ENCODE measurements around the gene FUT1. TPM values are rescaled to one million over a fixed set of nuclear protein-coding genes. Genes with fewer than 3 reads are reported as not detected.
"Not testable (repeated sequence)": the region's sequence is repeated elsewhere in the genome, so short reads cannot be mapped to it uniquely, and the experiment has no call there.

Gene FUT1
- total RNA-seq, 1 experiment from 2014 or later = not detected

DNA sequence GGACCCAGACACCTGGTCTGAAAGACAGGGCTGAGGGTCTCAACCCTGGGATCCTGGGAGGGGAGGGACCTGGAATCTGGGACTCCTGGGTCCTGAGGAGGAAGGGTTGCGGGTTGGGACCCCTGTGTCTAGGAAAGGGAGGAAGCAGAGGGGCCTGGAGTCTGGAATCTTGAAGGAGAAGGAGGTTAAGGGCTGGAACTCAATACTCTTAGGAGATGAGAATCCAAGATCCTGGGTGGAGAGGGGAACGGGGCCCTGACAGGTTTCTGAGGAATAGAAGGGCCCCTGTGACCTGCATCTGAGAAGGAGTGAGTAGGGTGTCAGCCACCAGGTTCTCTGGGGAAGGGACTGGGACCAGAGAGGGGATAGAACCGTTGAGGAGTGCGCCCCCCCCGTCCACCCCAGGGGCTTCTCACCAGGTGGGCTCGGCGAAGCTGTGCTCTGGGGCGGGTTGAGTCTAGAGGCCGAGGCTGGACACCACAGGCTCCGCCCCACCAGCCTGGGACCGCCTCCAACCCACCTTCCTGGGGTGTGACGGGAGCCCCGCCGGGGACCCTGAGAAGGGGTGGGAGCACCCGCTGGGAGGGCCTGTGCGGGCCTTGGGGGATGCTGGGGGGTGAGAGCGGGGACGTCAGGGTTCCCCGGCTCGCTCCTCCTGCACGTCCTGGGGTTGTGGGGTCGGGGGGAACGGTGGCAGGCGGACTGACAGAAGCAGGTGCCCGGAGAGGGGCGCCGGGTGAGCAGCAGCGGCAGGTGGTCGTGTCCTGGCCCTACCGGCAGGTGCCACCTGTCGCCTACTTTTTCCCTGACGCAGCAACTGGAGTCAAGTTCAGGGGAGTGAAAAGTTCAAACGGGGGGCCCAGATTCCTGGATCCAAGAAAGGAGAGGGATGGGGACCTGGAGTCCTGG, 32.9 kb downstream of the FUT1 start, which contains the start of gene MAMSTR:
TSS of gene MAMSTR (minus strand) at position 463 of the 909 bp plus-strand sequence. CDS start 694 bp downstream, outside the sequence.
- Histone ChIP-seq H3K9me3 (replicated peaks) (no peaks in the 10 kb centered on the region), H3K27me3 (no peaks in the 10 kb centered on the region), H3K36me3 (peaks cover 16% of the 10 kb centered on the region), H3K4me3 (peak within 1 kb of the TSS; percentile 68), H3K4me1 (peaks cover under 1% of the 10 kb centered on the region; the same call in 1 of the 2 replicates), H3K27ac (peak within 1 kb of the TSS; percentile 97)
- DNase-seq = peak; percentile 98 to 99

DNA sequence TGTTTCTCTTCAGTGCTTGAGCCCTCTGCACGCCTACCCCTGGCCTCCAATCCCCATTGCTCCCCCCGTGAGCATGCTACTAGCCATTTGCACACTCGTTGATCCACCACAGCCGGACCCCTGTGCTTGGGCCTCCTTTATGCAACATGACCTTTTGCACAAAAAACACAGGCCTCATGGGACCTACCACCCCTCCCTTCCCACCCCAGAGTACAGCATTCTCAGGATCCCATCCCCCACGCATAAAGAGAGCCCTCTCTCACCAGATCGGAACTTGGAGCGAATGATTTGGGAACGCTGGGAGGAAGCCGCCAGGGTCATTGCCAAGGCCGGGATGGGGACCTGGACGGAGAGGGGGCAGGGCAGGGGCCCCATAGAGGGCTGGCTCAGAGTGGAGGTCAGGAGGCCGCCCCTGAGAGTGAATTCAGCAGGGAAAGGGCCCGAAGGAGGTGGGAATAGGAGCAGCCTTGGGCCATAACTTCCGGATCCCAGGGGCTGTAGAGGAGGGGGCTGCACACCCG, 33.7 kb downstream of the FUT1 start:
- peak overlapping the region; percentile 97 for H3K27ac ChIP-seq
- H3K9me3 ChIP-seq (replicated peaks) = no peaks in the 10 kb centered on the region
- no peaks in the 10 kb centered on the region for H3K27me3 ChIP-seq
- peak; percentile 43 to 55 for DNase-seq
- peaks cover 21% of the 10 kb centered on the region for H3K36me3 ChIP-seq
- no peaks in the 10 kb centered on the region for H3K4me1 ChIP-seq
- H3K4me3 ChIP-seq = peak overlapping the region; percentile 68

DNA sequence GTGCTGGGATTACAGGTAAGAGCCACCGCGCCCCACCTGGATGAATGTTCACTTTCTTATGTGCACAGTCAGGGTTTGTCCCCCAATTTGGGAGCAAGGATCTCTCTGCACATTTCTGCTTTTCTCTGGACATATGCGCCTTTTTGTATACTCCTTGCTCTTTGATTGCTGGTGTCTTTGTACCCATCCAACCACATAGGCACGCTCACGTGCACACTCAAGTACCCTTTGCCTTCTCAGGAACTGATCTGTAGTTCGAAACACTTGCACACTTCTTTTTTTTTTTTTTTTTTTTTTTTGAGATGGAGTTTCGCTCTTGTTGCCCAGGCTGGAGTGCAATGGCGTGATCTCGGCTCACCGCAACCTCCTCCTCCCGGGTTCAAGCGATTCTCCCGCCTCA, 34.3 kb downstream of the FUT1 start:
- not testable (repeated sequence) for H3K27ac ChIP-seq; H3K27me3 ChIP-seq; H3K4me1 ChIP-seq; H3K9me3 ChIP-seq (replicated peaks); DNase-seq
- H3K36me3 ChIP-seq = peaks cover 28% of the 10 kb centered on the region
- peak overlapping the region; percentile 68 for H3K4me3 ChIP-seq

DNA sequence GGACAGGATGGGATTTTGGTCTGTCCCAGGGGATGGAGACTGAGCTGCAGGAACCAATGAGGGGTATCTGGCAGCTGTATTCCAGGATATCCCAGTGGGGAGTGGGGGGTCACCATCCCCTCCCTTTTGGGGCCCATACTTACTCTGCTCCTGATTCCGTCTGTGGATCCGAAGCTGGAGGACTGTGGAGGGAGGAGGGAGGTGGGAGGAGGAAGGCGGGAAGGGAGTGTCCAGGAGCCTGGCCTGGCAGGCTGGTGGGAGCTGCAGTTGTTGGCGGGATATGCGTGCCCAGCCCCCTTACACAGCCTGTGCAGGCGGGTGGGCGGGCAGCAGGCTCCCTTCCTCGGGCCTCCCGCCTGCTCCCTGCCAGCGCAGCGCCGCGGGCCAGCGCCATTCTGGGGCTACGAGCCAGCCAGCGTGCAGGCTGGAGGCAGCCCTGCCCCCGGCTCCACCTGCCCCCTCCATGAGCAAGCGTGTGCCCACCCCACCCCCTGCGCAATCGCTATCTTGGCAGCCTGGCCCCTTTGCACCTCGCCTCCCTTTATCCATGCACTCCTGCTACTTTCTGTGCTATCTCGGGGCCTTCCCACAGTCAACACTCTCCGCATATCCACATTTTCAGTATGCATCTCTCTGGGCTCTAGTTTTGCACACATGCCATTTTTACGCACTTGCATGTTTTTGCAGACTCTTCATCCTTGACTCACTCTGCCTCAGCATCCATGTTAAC, 35.7 kb downstream of the FUT1 start:
- no peak overlapping the region for H3K4me3 ChIP-seq
- H3K9me3 ChIP-seq (replicated peaks) = no peaks in the 10 kb centered on the region
- H3K27ac ChIP-seq = no peak overlapping the region
- H3K36me3 ChIP-seq = peaks cover 40% of the 10 kb centered on the region
- no peaks in the 10 kb centered on the region for H3K4me1 ChIP-seq
- no peak for DNase-seq
- no peaks in the 10 kb centered on the region for H3K27me3 ChIP-seq

DNA sequence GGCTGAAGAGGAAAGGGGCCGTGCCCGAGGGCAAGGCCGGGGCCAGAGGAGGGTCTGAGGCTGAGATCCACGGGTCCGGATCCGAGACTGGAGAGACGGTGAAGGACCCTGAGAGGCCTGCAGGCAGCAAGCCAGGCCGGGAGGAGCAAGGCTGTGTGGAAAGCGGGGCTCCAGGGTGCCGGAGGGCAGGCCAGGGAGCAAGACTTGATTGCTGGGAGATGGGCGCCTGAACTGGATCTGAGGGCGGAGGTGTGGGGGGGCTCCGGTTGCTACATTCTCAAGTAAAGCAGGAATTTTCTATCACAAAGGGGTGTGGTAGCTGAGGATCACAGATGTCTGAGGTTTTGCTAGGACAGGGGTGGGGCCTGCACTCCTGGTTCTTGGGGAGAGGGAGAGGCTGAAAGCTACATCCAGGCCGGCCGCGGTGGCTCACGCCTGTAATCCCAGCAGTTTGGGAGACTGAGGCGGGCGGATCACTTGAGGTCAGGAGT, 36.7 kb downstream of the FUT1 start:
- no peak for DNase-seq
- H3K4me3 ChIP-seq = no peak overlapping the region
- H3K36me3 ChIP-seq = peaks cover 40% of the 10 kb centered on the region
- H3K4me1 ChIP-seq = no peaks in the 10 kb centered on the region
- H3K27ac ChIP-seq = no peak overlapping the region
- H3K27me3 ChIP-seq = no peaks in the 10 kb centered on the region
- H3K9me3 ChIP-seq (replicated peaks) = no peaks in the 10 kb centered on the region

DNA sequence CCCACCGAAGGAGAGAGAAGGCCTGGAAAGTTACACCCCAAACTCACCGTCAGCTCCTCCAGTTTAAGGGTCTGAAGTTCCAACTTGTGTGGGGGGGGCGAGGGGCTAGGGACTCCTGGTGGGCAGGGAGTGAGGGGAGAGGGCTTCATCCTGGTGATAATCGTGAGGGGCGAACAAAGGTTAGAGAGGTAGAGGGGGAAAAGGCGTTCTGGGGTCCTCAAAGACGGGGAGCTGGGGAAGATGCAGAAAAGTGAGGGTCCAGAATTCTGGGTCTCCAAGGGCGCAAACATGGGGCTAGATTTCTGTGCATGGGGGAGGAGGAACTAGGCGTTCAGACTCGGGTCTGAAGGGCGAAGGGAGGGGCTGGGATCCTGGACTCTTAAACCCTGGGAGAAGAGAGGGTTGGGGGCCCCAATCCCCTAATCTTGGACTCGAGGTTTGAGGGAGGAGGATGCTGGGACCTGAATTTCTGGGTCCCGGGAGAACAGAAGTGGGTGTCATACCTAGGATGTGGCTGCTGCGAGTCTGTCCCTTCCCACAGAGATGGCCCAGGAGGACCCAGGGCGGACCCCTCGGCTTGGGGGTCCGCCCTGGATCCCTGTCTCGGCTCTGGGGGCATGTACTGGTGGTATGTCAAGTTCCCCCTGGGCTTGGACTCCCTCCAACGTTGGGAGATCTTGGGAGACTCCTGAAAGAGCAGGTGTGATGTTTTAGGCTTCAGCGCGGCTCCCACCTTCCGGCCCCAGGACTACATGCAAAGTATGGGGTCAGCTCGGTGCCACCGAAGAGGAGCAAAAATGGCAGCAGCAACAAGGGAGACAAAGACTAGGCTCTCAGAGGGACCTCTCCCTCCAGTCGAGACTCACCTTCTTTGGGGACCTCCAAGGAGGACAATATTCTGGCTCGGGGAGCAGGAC, 37.4 kb downstream of the FUT1 start:
- no peaks in the 10 kb centered on the region for H3K9me3 ChIP-seq (replicated peaks)
- peaks cover 40% of the 10 kb centered on the region for H3K36me3 ChIP-seq
- H3K27me3 ChIP-seq = no peaks in the 10 kb centered on the region
- no peak overlapping the region for H3K27ac ChIP-seq
- no peak overlapping the region for H3K4me3 ChIP-seq
- H3K4me1 ChIP-seq = no peaks in the 10 kb centered on the region
- DNase-seq = no peak

DNA sequence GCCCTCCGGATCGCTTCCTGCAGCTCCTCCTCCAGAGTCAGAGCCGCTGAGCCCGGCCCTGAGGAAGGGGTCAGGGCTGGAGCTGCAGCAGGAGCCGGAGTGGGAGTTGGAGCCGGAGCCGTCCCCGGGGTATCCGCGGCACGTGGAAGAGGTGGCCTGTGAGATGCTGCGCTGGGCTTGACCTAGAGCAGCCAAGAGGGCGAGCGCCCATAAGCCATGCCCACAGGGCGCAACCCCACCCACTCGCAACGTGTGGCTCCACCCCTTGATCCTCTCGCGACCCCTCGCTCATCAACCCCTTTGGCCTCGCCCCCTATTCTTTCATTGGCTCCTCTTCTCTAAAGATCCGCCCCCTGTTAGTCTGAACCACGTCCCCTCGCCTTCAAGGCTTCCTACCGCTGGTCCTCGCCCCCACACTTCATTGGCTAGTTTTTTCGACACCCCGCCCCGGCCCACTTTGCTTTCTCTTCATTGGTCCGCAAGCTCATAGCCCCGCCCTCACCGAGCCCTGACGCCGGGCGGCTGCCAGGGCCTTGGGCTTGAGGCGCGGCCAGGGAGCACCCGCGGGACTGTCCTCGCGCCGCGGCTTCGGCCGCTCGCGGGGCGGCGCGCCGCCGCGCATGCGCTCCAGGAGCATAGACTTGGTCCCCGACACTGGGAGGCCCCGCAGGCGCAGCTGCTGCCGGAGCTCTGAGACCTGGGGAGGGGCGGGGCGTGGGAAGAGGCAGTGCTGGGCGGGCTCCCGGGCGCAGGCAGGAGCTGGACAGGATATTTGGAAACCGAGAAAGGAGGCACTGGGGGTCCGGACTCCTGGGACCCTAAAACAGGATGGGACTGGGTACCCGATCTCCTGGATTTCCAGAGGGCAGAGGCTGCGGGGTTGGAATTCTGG, 38.3 kb downstream of the FUT1 start:
- H3K4me3 ChIP-seq = no peak overlapping the region
- H3K9me3 ChIP-seq (replicated peaks) = no peaks in the 10 kb centered on the region
- no peaks in the 10 kb centered on the region for H3K4me1 ChIP-seq
- no peak overlapping the region for H3K27ac ChIP-seq
- no peaks in the 10 kb centered on the region for H3K27me3 ChIP-seq
- peaks cover 40% of the 10 kb centered on the region for H3K36me3 ChIP-seq
- peak in 1 of 2 experiments; percentile 13 for DNase-seq

DNA sequence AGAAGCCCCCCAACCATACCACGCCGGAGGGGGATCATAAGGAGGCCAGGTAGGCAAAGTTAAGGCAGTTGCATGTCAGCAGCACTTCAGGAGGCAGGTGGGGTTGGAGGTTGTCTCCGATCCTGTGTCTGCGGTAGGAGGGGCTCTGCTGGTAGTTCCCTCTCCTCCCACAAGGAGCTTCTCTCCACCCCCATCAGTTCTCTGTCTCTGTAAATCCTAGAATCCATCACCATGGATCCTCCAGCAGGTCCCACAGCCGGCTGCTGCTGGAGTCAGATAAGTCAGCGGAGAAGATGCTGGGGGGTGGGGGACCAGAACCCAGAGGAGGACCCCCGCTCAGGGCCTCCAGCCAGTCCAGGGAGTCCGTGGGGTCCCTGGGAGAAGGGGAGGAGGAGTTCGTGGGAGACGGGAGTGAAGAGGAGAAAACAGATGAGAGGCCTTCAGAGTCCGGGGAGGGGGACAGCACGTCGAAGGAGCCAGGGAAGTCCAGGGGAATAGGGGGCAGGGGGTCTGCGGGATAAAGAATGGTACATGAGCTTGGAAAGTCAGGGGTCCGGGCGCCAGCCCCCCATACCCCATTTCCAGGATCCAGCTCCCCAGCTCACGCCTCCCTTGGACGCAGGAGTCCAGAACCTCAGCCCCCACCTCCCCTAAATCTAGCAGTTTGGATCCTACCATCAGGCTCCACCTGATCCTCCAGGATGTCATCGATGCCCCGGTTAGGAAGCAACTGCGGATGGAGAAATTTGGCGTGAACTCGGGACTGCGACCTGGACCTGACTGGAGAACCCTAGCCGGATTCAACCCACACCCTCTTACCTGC, 39.2 kb downstream of the FUT1 start:
- Histone ChIP-seq H3K9me3 (replicated peaks) (no peaks in the 10 kb centered on the region), H3K4me1 (no peaks in the 10 kb centered on the region), H3K4me3 (no peak overlapping the region), H3K27ac (no peak overlapping the region), H3K36me3 (peaks cover 40% of the 10 kb centered on the region), H3K27me3 (no peaks in the 10 kb centered on the region)
- no peak for DNase-seq

DNA sequence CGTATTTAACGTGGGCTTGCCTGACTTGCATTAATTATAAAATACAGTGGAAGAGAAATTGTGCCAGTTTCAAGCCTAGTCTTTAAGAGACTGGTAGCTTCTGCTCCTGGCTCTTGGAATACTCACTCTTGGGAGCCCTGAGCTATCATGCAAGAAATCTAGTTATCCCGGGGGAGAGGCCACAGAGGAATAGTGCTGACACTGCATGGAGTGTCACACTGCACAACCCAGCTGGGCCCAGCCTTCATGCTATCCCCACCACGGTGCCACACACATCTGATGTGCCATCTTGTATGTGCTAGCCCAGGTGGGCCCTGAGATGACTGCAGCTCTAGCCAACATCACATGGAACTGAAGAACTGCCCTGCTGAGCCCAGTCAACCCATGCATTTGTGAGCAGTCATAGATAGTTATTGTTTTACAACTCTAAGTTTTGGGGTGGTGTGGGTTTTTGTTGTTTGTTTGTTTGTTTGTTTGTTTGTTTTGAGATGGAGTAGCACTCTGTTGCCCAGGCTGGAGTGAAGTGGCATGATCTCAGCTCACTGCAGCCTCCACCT, 41.3 kb downstream of the FUT1 start:
- H3K27me3 ChIP-seq = no peaks in the 10 kb centered on the region
- H3K27ac ChIP-seq = no peak overlapping the region
- H3K9me3 ChIP-seq (replicated peaks) = no peaks in the 10 kb centered on the region
- no peak overlapping the region for H3K4me3 ChIP-seq
- peaks cover 40% of the 10 kb centered on the region for H3K36me3 ChIP-seq
- no peaks in the 10 kb centered on the region for H3K4me1 ChIP-seq
- DNase-seq = peak in 1 of 2 experiments; percentile 28

DNA sequence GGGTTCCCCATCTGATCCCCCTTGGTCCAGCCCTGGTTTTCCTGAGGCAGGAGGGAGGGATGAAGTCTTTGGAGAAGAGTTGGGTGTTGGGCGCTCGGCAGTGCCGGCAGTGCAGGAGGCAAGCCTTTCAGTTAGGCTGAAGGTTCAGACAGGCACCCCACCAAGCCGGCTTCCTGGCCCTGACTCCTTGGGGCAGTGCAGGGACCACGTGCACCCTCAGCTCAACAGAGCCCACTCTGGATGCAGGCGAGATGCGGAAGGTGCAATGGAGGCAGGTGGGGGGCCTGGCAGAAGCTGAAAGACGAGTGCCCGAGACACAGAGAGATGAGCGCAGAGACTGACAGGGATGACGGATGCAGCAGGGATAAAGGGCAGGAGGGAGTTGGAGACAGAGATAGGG, 44.0 kb downstream of the FUT1 start:
- DNase-seq = no peak
- no peak overlapping the region for H3K4me3 ChIP-seq
- no peaks in the 10 kb centered on the region for H3K27me3 ChIP-seq
- no peak overlapping the region for H3K27ac ChIP-seq
- H3K9me3 ChIP-seq (replicated peaks) = no peaks in the 10 kb centered on the region
- peaks cover 15% of the 10 kb centered on the region for H3K36me3 ChIP-seq
- no peaks in the 10 kb centered on the region for H3K4me1 ChIP-seq

DNA sequence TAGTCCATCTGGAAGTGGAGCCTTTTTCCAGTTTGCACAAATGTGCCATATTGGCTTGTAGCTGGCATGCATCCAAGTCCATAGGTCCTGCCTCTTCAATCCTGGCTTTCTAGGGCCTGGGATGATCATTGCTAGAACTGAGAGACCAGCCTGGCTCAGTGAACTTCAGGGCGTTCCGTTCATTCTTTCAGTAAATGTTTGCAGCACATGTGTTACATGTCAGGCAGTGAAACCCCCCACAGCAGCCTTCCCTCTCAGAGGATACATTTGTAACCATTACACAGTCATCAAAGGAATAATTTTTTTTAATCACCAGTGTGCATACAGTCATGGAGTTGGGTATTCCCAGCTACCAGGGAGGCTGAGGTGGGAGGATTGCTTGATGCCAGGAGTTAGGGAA, 47.0 kb downstream of the FUT1 start:
- peak in 1 of 2 experiments; percentile 39 for DNase-seq
- no peaks in the 10 kb centered on the region for H3K27me3 ChIP-seq
- no peaks in the 10 kb centered on the region for H3K9me3 ChIP-seq (replicated peaks)
- no peaks in the 10 kb centered on the region for H3K4me1 ChIP-seq
- H3K4me3 ChIP-seq = no peak overlapping the region
- no peak overlapping the region for H3K27ac ChIP-seq
- H3K36me3 ChIP-seq = no peaks in the 10 kb centered on the region

DNA sequence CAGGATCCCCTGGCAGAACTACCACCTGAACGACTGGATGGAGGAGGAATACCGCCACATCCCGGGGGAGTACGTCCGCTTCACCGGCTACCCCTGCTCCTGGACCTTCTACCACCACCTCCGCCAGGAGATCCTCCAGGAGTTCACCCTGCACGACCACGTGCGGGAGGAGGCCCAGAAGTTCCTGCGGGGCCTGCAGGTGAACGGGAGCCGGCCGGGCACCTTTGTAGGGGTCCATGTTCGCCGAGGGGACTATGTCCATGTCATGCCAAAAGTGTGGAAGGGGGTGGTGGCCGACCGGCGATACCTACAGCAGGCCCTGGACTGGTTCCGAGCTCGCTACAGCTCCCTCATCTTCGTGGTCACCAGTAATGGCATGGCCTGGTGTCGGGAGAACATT, 49.1 kb downstream of the FUT1 start:
- no peak for DNase-seq

More for the DNA sequence above, 49.1 kb downstream of the FUT1 start:
- no peak overlapping the region for H3K4me3 ChIP-seq
- H3K27ac ChIP-seq = no peak overlapping the region
- no peaks in the 10 kb centered on the region for H3K27me3 ChIP-seq
- no peaks in the 10 kb centered on the region for H3K36me3 ChIP-seq
- H3K9me3 ChIP-seq (replicated peaks) = no peaks in the 10 kb centered on the region
- H3K4me1 ChIP-seq = peaks cover 3% of the 10 kb centered on the region; the same call in 1 of the 2 replicates
